H1 (cell line): Measurements from ENCODE around the gene ROR1. TPM values are rescaled to one million over a fixed set of nuclear protein-coding genes. Genes with fewer than 3 reads are reported as not detected.

Experiments used
- CTCF ChIA-PET: fragments of 300-600 bp; sonication (Branson Sonifier 250); formaldehyde crosslinking; loops from one replicate; lab custom pipeline; 2021; ENCODE audit not compliant: partially characterized antibody; lab: Charles Lee
- POLR2A ChIA-PET: fragments of 300-600 bp; sonication (Branson Sonifier 250); formaldehyde crosslinking; loops from one replicate; lab custom pipeline; 2021; ENCODE audit warnings: inconsistent platforms; ENCODE audit not compliant: partially characterized antibody; lab: Charles Lee
- DNase-seq, 2 experiments: peaks; one replicate each; pipeline versions ENCODE4 v3.0.0 to v3.0.0-alpha.2; 2010 to 2022; ENCODE audit warnings: low spot score in 2 of 2, low read depth in 1 of 2, mixed read lengths in 1 of 2
- FAIRE-seq: peaks from 2 replicates; lab custom pipeline; 2011; peaks lifted over from hg19 to GRCh38; lab: Jason Lieb, UNC
- H2AFZ ChIP-seq: 2 replicates; pipeline ENCODE4 v1.8.1; 2012; ENCODE audit warnings: low read length, inconsistent platforms
- H2AK5ac ChIP-seq: 2 replicates; pipeline ENCODE4 v1.6.1; 2013; ENCODE audit warnings: low read depth, low read length
- H2BK120ac ChIP-seq: replicated peaks from 2 replicates; pipeline ENCODE3; 2013; ENCODE audit warnings: low read depth, low read length, inconsistent platforms
- H2BK12ac ChIP-seq: 2 replicates; pipeline ENCODE4 v1.6.1; 2013; ENCODE audit warnings: low read depth, low read length
- H2BK15ac ChIP-seq: 2 replicates; pipeline ENCODE4 v1.6.1; 2013; ENCODE audit warnings: low read length
- H2BK20ac ChIP-seq: 2 replicates; pipeline ENCODE4 v1.6.1; 2013; ENCODE audit warnings: low read length
- H2BK5ac ChIP-seq: 2 replicates; pipeline ENCODE4 v1.6.1; 2013; ENCODE audit warnings: low read depth, low read length
- H3K14ac ChIP-seq: 2 replicates; pipeline ENCODE4 v1.6.1; 2013; ENCODE audit warnings: inconsistent platforms; ENCODE audit not compliant: insufficient read length
- H3K18ac ChIP-seq: 2 replicates; pipeline ENCODE4 v1.6.1; 2013; ENCODE audit warnings: low read length; ENCODE audit errors: extremely low read depth
- H3K23ac ChIP-seq: 2 replicates; pipeline ENCODE4 v1.6.1; 2013; ENCODE audit warnings: inconsistent platforms; ENCODE audit not compliant: insufficient read length
- H3K23me2 ChIP-seq: 2 replicates; pipeline ENCODE4 v1.6.1; 2013; ENCODE audit warnings: low read depth, low read length
- H3K27ac ChIP-seq: 2 replicates; pipeline ENCODE4 v1.6.1; 2011; ENCODE audit warnings: low read depth, low read length, inconsistent platforms
- H3K27me3 ChIP-seq, 4 experiments: replicated peaks in 1 of 4; 1 replicate in 1 of 4; 2 replicates in 3 of 4; pipeline versions ENCODE4 v1.6.1 to v1.8.1; 2011 to 2013; ENCODE audit warnings: low read length in 3 of 4, mild to moderate bottlenecking in 3 of 4, inconsistent platforms in 2 of 4, mixed read lengths in 2 of 4, moderate library complexity in 1 of 4; ENCODE audit not compliant: control insufficient read depth in 3 of 4, insufficient read depth in 3 of 4; ENCODE audit errors: extremely low read depth in 1 of 4
- H3K36me3 ChIP-seq, 4 experiments: 2 replicates each; pipeline versions ENCODE4 v1.6.1 to v1.8.1; 2011 to 2013; ENCODE audit warnings: mild to moderate bottlenecking in 4 of 4, low read length in 3 of 4, moderate library complexity in 2 of 4, control low read depth in 1 of 4, inconsistent platforms in 1 of 4; ENCODE audit not compliant: insufficient read depth in 4 of 4, control insufficient read depth in 2 of 4
- H3K4ac ChIP-seq: replicated peaks from 2 replicates; pipeline ENCODE3; 2013; ENCODE audit warnings: low read length, low read depth, mixed read lengths, inconsistent platforms; ENCODE audit not compliant: insufficient read length
- H3K4me1 ChIP-seq, 4 experiments: replicated peaks in 1 of 4; 1 replicate in 1 of 4; 2 replicates in 3 of 4; pipeline versions ENCODE4 v1.6.1 to v1.8.1; 2011 to 2013; ENCODE audit warnings: low read length in 3 of 4, inconsistent platforms in 2 of 4, mixed read lengths in 1 of 4; ENCODE audit not compliant: insufficient read depth in 4 of 4, control insufficient read depth in 3 of 4
- H3K4me2 ChIP-seq, 2 experiments: 2 replicates each; pipeline versions ENCODE4 v1.6.1 to v1.8.1; 2011 to 2013; ENCODE audit warnings: low read depth in 2 of 2, low read length in 2 of 2, control low read depth in 1 of 2, inconsistent platforms in 1 of 2, mild to moderate bottlenecking in 1 of 2; ENCODE audit not compliant: insufficient read depth in 1 of 2
- H3K4me3 ChIP-seq, 4 experiments: fragments of 200-600, 300-600 bp in 1 of 4; sonication (generic), shearing (Covaris generic), sonication (Bioruptor Twin) in 1 of 4; 2 replicates each; pipeline versions ENCODE4 v1.5.1 to v1.8.1; 2011 to 2016; ENCODE audit warnings: low read length in 4 of 4, low read depth in 3 of 4, control low read depth in 2 of 4, inconsistent platforms in 2 of 4, mild to moderate bottlenecking in 2 of 4, mixed read lengths in 1 of 4, moderate library complexity in 1 of 4; ENCODE audit not compliant: insufficient read depth in 2 of 4; ENCODE audit errors: extremely low read depth in 1 of 4
- H3K56ac ChIP-seq: replicated peaks from 2 replicates; pipeline ENCODE3; 2013; ENCODE audit warnings: low read depth, mild to moderate bottlenecking, mixed read lengths, low read length, inconsistent platforms; ENCODE audit not compliant: insufficient read length
- H3K79me1 ChIP-seq: 2 replicates; pipeline ENCODE4 v1.6.1; 2013; ENCODE audit warnings: low read depth, low read length, control low read depth
- H3K79me2 ChIP-seq, 2 experiments: 2 replicates each; pipeline versions ENCODE4 v1.6.1 to v1.8.1; 2012 to 2013; ENCODE audit warnings: low read length in 2 of 2, mild to moderate bottlenecking in 2 of 2, inconsistent platforms in 1 of 2; ENCODE audit not compliant: insufficient read depth in 2 of 2, control insufficient read depth in 1 of 2
- H3K9ac ChIP-seq, 4 experiments: replicated peaks in 1 of 4; 1 replicate in 1 of 4; 2 replicates in 3 of 4; pipeline versions ENCODE4 v1.6.1 to v1.8.1; 2011 to 2013; ENCODE audit warnings: low read depth in 3 of 4, low read length in 3 of 4, control low read depth in 2 of 4, mild to moderate bottlenecking in 2 of 4, moderate library complexity in 2 of 4, inconsistent platforms in 1 of 4; ENCODE audit errors: extremely low read depth in 1 of 4
- H3K9me3 ChIP-seq, 2 experiments: 2 replicates each; pipeline versions ENCODE4 v1.6.1 to v1.8.1; 2012 to 2013; ENCODE audit warnings: mild to moderate bottlenecking in 2 of 2, moderate library complexity in 2 of 2, control low read depth in 1 of 2, inconsistent platforms in 1 of 2, low read depth in 1 of 2, low read length in 1 of 2, mixed read lengths in 1 of 2; ENCODE audit not compliant: insufficient read depth in 2 of 2
- H4K20me1 ChIP-seq, 2 experiments: replicated peaks in 1 of 2; 2 replicates each; pipeline versions ENCODE3 to v1.8.1; 2011 to 2013; ENCODE audit warnings: inconsistent platforms in 2 of 2, low read length in 2 of 2, mild to moderate bottlenecking in 1 of 2; ENCODE audit not compliant: insufficient read depth in 2 of 2, control insufficient read depth in 1 of 2
- H4K5ac ChIP-seq: 2 replicates; pipeline ENCODE4 v1.6.1; 2013; ENCODE audit warnings: low read length, low read depth, mixed read lengths, inconsistent platforms; ENCODE audit not compliant: insufficient read length
- H4K8ac ChIP-seq: 2 replicates; pipeline ENCODE4 v1.8.0; 2013; ENCODE audit warnings: mild to moderate bottlenecking, moderate library complexity, low read length, inconsistent platforms; ENCODE audit not compliant: insufficient read depth; ENCODE audit errors: extremely low read depth
- H4K91ac ChIP-seq: replicated peaks from 2 replicates; pipeline ENCODE3; 2013; ENCODE audit warnings: low read length, mixed read lengths, inconsistent platforms; ENCODE audit not compliant: insufficient read length
- RBBP5 ChIP-seq: IDR thresholded peaks from 2 replicates; pipeline ENCODE4 v1.7.1; 2012; ENCODE audit warnings: low read depth, mild to moderate bottlenecking, inconsistent platforms, low read length, moderate library complexity, borderline replicate concordance
- SRF ChIP-seq: IDR thresholded peaks from 2 replicates; pipeline ENCODE4 v1.6.1; 2011; ENCODE audit warnings: mild to moderate bottlenecking, low read depth, low read length, moderate library complexity
- WGBS, 2 experiments: shearing (Covaris generic) in 1 of 2; methylation state at CpG; one replicate each; pipeline versions ENCODE4 v1.1.6 to v1.1.7; 2013 to 2015; ENCODE audit warnings: low lambda C conversion rate in 2 of 2, mixed read lengths in 2 of 2, inconsistent platforms in 1 of 2, low coverage in 1 of 2, missing lambda C conversion rate in 1 of 2; ENCODE audit not compliant: insufficient replicate concordance in 2 of 2, insufficient coverage in 1 of 2, insufficient read length in 1 of 2; ENCODE audit errors: extremely low coverage in 1 of 2, missing lambda C conversion rate in 1 of 2; 5-methylcytosine and 5-hydroxymethylcytosine counted together
- polyA plus RNA-seq, 7 experiments: library from polyadenylated mRNA; depleted of rRNA in 3 of 7; stranded (reverse) in 5 of 7; unstranded in 2 of 7; fragments of >200 nt in 5 of 7; fragments of 200-250 nt in 2 of 7; gene quantifications; 1 replicate in 5 of 7; 2 replicates in 1 of 7; 4 replicates in 1 of 7; pipeline versions ENCODE4 v1.2.1 to v1.2.3, GENCODE V29; 2011 to 2013; ENCODE audit warnings: missing spikeins in 2 of 7, mixed read lengths in 2 of 7
- total RNA-seq: library from RNA; stranded (reverse); fragmentation: NEBNext Ultra II Directional; extraction: Animal tissue kit (Norgen Biotek cat#: 25700); gene quantifications from 2 replicates; pipeline ENCODE4 v1.2.1, GENCODE V29; 2021

ROR1 gene
- total and polyA plus RNA-seq, 2 of the 8 experiments (the other 6 are each of a cell fraction or from before 2014, with no cell fraction given) = 33.6 to 73.6 TPM

DNA sequence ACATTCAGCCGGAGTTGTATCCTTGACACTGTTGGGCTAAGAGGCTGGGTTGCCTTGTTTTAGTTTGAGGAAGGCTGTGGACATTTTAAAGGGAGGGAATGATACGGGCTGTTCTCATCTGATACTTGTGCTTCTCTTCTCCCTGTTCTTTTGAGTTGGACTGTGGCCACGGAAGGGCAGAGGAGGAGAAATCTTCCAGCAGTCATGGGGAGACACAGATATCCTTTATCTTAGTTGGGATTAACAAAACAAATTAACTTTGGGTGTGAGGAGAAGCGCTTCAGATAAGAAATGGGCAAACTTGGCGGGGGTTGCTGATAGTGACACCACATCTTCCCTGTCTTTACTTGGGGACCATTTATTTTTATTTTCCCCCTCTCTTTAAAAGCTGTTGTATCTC is 138.8 kb downstream of the ROR1 start:
- Histone ChIP-seq H2AK5ac (no peak overlapping the region), H3K4me3 (no peak overlapping the region), H3K9ac (no peak overlapping the region), H3K4me1 (peaks cover 13 to 51% (median 30%) of the 10 kb centered on the region in 4 experiments), H4K8ac (no peak overlapping the region), H2AFZ (no peak overlapping the region), H3K56ac (no peak overlapping the region), H2BK5ac (no peak overlapping the region), H3K18ac (no peak overlapping the region), H3K23me2 (no peaks in the 10 kb centered on the region), H3K27ac (no peak overlapping the region), H3K27me3 (no peaks in the 10 kb centered on the region), H4K20me1 (peaks cover 0 to 5% of the 10 kb centered on the region in 2 experiments), H3K79me2 (peaks cover 15 to 99% of the 10 kb centered on the region in 2 experiments; a peak in 3 of 4 replicates), H3K36me3 (no peaks in the 10 kb centered on the region), H3K79me1 (peaks cover 13% of the 10 kb centered on the region; the same call in 1 of the 2 replicates), H2BK20ac (no peak overlapping the region), H4K91ac (no peak overlapping the region), H4K5ac (no peak overlapping the region), H3K23ac (no peak overlapping the region), H2BK12ac (no peak overlapping the region), H3K4ac (no peak overlapping the region), H3K14ac (no peak overlapping the region), H2BK15ac (no peak overlapping the region), H3K4me2 (no peak overlapping the region), H3K9me3 (no peaks in the 10 kb centered on the region), H2BK120ac (no peak overlapping the region)
- DNase-seq (no peak), FAIRE-seq (no peak)
- POLR2A ChIA-PET = no interaction called here
- TF ChIP-seq SRF (no peak), RBBP5 (no peak)
- CTCF ChIA-PET = interaction anchor here (0.9 to 4.6 kb wide), 3 partner anchors 10 to 221 kb away, joined by 3 to 23 read pairs (median 20); no protein-coding TSS in a partner anchor
- WGBS, 2 experiments = 83% methylated on average over 5 of the region's 5 CpGs; no CpG with 5 or more reads in 1 of the 2 experiments
